ENCODE measurements around the gene GUCD1. TPM values are rescaled to one million over a fixed set of nuclear protein-coding genes. Genes with fewer than 3 reads are reported as not detected.

Gene GUCD1
- total RNA-seq, 4 donors from 2014 or later, result 56.7 to 498 (median 277) TPM

- intact Hi-C loops (cut with DNase I; ENCODE audit: low total_unique reads), result no loop called here
- Histone ChIP-seq H3K36me3 (no peaks in the 10 kb centered on the region), H3K4me3 (no peak overlapping the region), H3K27ac (no peak overlapping the region), H3K27me3 (no peaks in the 10 kb centered on the region), H3K4me1 (peaks cover 12 to 48% (median 34%) of the 10 kb centered on the region in 4 donors), H3K9me3 (no peaks in the 10 kb centered on the region)
- no peak for TF ChIP-seq POLR2A (IDR thresholded peaks at IDR 0.05)
- TF ChIP-seq, protein P1, sequence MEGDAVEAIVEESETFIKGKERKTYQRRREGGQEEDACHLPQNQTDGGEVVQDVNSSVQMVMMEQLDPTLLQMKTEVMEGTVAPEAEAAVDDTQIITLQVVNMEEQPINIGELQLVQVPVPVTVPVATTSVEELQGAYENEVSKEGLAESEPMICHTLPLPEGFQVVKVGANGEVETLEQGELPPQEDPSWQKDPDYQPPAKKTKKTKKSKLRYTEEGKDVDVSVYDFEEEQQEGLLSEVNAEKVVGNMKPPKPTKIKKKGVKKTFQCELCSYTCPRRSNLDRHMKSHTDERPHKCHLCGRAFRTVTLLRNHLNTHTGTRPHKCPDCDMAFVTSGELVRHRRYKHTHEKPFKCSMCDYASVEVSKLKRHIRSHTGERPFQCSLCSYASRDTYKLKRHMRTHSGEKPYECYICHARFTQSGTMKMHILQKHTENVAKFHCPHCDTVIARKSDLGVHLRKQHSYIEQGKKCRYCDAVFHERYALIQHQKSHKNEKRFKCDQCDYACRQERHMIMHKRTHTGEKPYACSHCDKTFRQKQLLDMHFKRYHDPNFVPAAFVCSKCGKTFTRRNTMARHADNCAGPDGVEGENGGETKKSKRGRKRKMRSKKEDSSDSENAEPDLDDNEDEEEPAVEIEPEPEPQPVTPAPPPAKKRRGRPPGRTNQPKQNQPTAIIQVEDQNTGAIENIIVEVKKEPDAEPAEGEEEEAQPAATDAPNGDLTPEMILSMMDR (IDR thresholded peaks at IDR 0.05), result no peak
- no peak for TF ChIP-seq POLR2AphosphoS5 (IDR thresholded peaks at IDR 0.05)
- no peak for TF ChIP-seq EP300 (IDR thresholded peaks at IDR 0.05; ENCODE audit: low read depth)
- in situ Hi-C loops (cut with MboI; ENCODE audit: low pct_ligation_motif_present in 1 of 4, low pct_unique_long_range_greater_than_20kb in 1 of 4, low sequenced_read_pairs in 3 of 4), result no loop called here
- no peak for DNase-seq
- 87 to 96% methylated on average over 7 to 12 of the region's 12 CpGs for WGBS, 2 donors (ENCODE audit: low coverage in 1 of 2)
Observed at GRCh38 chr22:24582056-24582814, 27.3 kb upstream of the GUCD1 start.

DNA sequence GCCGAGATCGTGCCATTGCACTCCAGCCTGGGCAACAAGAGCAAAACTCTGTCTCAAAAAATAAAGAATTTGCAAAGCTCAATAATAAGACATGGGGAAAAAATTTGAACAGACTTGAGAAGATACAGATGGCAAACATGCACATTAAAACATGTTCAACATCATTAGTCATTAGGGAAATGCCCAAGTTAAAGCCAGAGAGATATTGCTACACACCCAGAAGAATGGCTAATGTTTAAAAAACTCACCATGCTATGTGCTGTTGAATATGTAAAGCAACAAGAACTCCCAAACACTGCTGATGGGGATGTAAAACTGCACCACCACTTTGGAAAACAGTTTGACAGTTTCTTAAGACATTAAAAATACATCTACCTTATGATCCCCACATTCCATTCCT lies 25.3 kb upstream of the GUCD1 start:
- peak in 1 of 3 donors; percentile 34 for TF ChIP-seq POLR2AphosphoS5 (IDR thresholded peaks at IDR 0.05)
- no peak for TF ChIP-seq POLR2A (IDR thresholded peaks at IDR 0.05)
- no peak for TF ChIP-seq EP300 (IDR thresholded peaks at IDR 0.05; ENCODE audit: low read depth)
- TF ChIP-seq, protein P1 (IDR thresholded peaks at IDR 0.05), result no peak
- intact Hi-C loops (cut with DNase I; ENCODE audit: low total_unique reads), result no loop called here
- peaks cover 12 to 58% (median 34%) of the 10 kb centered on the region in 4 donors for H3K4me1 ChIP-seq
- H3K27ac ChIP-seq, result peak overlapping the region in 3 of 4 donors; percentile 36 to 63 (median 37)
- H3K27me3 ChIP-seq, result no peaks in the 10 kb centered on the region
- in situ Hi-C loops (cut with MboI; ENCODE audit: low pct_ligation_motif_present in 1 of 4, low pct_unique_long_range_greater_than_20kb in 1 of 4, low sequenced_read_pairs in 3 of 4), result no loop called here
- DNase-seq, result no peak
- H3K9me3 ChIP-seq, result no peaks in the 10 kb centered on the region
- WGBS, 2 donors (ENCODE audit: low coverage in 1 of 2), result 87% methylated on average over 2 of the region's 2 CpGs; no CpG with 5 or more reads in 1 of the 2 donors
- H3K4me3 ChIP-seq, result no peak overlapping the region
- H3K36me3 ChIP-seq, result no peaks in the 10 kb centered on the region

DNA sequence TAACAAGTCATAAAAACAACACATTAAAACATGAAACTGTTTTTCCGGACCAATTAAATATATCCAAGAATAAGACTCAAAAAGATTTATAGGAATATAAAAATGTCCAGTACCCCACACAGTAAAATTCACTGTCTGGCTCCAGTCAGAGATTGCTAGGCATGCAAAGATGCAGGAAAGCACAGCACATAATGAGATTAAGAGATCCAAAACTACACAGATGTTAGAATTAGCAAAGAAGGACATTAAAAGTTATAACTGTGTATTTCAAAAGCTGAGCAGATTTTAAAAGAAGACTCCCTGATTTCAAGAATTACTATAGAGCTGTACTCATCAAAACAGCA lies 24.3 kb upstream of the GUCD1 start:
- Histone ChIP-seq H3K9me3 (no peaks in the 10 kb centered on the region), H3K27me3 (no peaks in the 10 kb centered on the region), H3K4me1 (peaks cover 12 to 56% (median 34%) of the 10 kb centered on the region in 4 donors), H3K36me3 (no peaks in the 10 kb centered on the region), H3K4me3 (no peak overlapping the region), H3K27ac (peak overlapping the region; percentile 57 to 76 (median 67))
- DNase-seq, result no peak
- intact Hi-C loops (cut with DNase I; ENCODE audit: low total_unique reads) (no loop called here), in situ Hi-C loops (cut with MboI; ENCODE audit: low pct_ligation_motif_present in 1 of 4, low pct_unique_long_range_greater_than_20kb in 1 of 4, low sequenced_read_pairs in 3 of 4) (no loop called here)
- WGBS, 2 donors (ENCODE audit: low coverage in 1 of 2), result 13 to 29% methylated on average over 1 of the region's 1 CpG
- TF ChIP-seq POLR2AphosphoS5 (IDR thresholded peaks at IDR 0.05) (no peak), EP300 (IDR thresholded peaks at IDR 0.05; ENCODE audit: low read depth) (no peak), POLR2A (IDR thresholded peaks at IDR 0.05) (no peak)
- TF ChIP-seq, protein P1 (IDR thresholded peaks at IDR 0.05), result no peak

DNA sequence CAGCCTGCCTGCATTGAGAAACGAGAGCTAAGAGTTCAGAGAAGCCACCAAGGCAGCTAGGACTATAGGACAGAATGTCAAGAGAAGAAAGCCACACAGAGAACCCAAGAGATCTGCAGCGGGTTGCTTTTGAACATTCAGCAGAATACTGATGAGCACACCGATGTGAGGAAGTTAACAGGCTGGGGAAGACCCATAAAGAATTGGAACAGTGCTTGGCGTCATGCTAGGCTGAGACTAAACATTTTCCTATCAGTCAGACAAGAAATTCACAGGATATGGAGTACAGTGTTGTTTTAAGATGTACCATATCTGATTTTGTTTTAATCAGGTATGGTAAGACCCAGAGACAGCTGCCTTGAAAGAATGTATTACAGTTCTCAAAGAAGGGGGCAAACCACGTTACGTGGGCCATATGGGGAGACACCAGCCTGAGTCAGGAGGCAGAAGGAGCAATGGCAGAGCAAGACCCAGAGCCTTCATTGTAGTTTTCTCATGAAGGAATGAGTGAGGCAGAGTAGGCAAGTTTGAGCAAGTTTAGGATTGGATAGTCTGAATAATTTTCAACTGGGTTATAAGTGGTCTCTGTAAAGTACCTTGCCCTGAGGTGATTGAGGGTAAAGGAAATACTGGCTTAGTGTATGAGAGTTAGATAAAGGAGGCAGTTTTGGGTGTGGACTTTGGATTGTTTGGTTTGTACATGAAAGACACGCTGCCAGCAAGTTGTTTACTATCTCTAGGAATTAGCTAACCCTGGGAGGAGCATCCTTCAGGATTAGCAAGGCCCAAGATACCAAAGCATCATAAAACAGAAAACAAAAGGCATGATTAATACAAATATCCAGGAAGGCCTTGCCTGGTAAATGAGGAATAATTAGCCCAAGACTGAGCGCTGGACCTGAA lies 23.7 kb upstream of the GUCD1 start:
- intact Hi-C loops (cut with DNase I; ENCODE audit: low total_unique reads), result no loop called here
- Histone ChIP-seq H3K27ac (peak overlapping the region; percentile 57 to 76 (median 67)), H3K4me3 (no peak overlapping the region), H3K9me3 (no peaks in the 10 kb centered on the region), H3K4me1 (peaks cover 12 to 50% (median 30%) of the 10 kb centered on the region in 4 donors), H3K27me3 (no peaks in the 10 kb centered on the region), H3K36me3 (peaks cover 0 to 5% (median 2%) of the 10 kb centered on the region in 4 donors)
- in situ Hi-C loops (cut with MboI; ENCODE audit: low pct_ligation_motif_present in 1 of 4, low pct_unique_long_range_greater_than_20kb in 1 of 4, low sequenced_read_pairs in 3 of 4), result no loop called here
- 49% methylated on average over 8 of the region's 8 CpGs for WGBS, 2 donors (ENCODE audit: low coverage in 1 of 2)
- DNase-seq, result no peak
- TF ChIP-seq EP300 (IDR thresholded peaks at IDR 0.05; ENCODE audit: low read depth) (no peak), POLR2AphosphoS5 (IDR thresholded peaks at IDR 0.05) (peak in 2 of 3 donors; percentile 13 to 43)
